ENCODE results near the gene RFX2. TPM values are rescaled to one million over a fixed set of nuclear protein-coding genes. Genes with fewer than 3 reads are reported as not detected.
A peak's percentile ranks its signal among the peaks of the same experiment; 100 is the strongest.

RFX2 gene
- total and polyA plus RNA-seq, 4 donors: 0.67 to 5.1 (median 2.8) TPM

GRCh38 chr19:5953030-5953589 lies 157.2 kb downstream of the RFX2 start:
- Histone ChIP-seq H3K9ac (ENCODE audit: low read depth in 1 of 2, low read length in 2 of 2) (no peak overlapping the region), H3K27me3 (ENCODE audit: control insufficient read depth in 4 of 4, insufficient read depth in 4 of 4, low read length in 3 of 4) (no peaks in the 10 kb centered on the region), H3K27ac (ENCODE audit: low read depth in 1 of 2, low read length in 2 of 2) (peak overlapping the region; percentile 14 to 36), H3K36me3 (ENCODE audit: control insufficient read depth in 4 of 4, insufficient read depth in 3 of 4, low read depth in 1 of 4, low read length in 3 of 4) (peaks cover 0 to 4% (median 0%) of the 10 kb centered on the region in 4 donors), H3K9me3 (ENCODE audit: control insufficient read depth in 4 of 4, low read length in 3 of 4) (no peaks in the 10 kb centered on the region), H3K4me3 (ENCODE audit: low read depth in 1 of 3, low read length in 3 of 3) (no peak overlapping the region), H3K4me1 (ENCODE audit: control insufficient read depth in 4 of 4, insufficient read depth in 4 of 4, low read length in 3 of 4) (peaks cover 10 to 65% (median 45%) of the 10 kb centered on the region in 4 donors)
- DNase-seq (ENCODE audit: low spot score): no peak
- 57% methylated on average over 5 of the region's 5 CpGs for WGBS
- TF ChIP-seq JUND (IDR thresholded peaks at IDR 0.05) (no peak), GABPA (IDR thresholded peaks at IDR 0.05 in 1 of 2, conservative IDR thresholded peaks at IDR 0.05 in 1 of 2) (no peak), EGR1 (IDR thresholded peaks at IDR 0.05; ENCODE audit: low read depth in 2 of 2) (no peak), FOXA1 (IDR thresholded peaks at IDR 0.05) (peak; percentile 25), YY1 (IDR thresholded peaks at IDR 0.05) (peak; percentile 38), TAF1 (conservative IDR thresholded peaks at IDR 0.05) (no peak), HNF4G (IDR thresholded peaks at IDR 0.05) (no peak), RXRA (IDR thresholded peaks at IDR 0.05) (peak in 1 of 2 donors; percentile 8), ATF3 (IDR thresholded peaks at IDR 0.05) (no peak), MAX (IDR thresholded peaks at IDR 0.05) (peak; percentile 78), RAD21 (IDR thresholded peaks at IDR 0.05) (no peak), ZBTB33 (IDR thresholded peaks at IDR 0.05) (no peak), NR2F2 (IDR thresholded peaks at IDR 0.05) (no peak), SP1 (IDR thresholded peaks at IDR 0.05) (no peak), FOXA2 (IDR thresholded peaks at IDR 0.05) (peak; percentile 41), REST (IDR thresholded peaks at IDR 0.05) (no peak), HNF4A (conservative IDR thresholded peaks at IDR 0.05) (peak; percentile 11 to 25), CTCF (IDR thresholded peaks at IDR 0.05; ENCODE audit: low read depth, low read length, missing input control) (no peak)
